Measurements from ENCODE around the gene EXO5.
"Not testable (repeated sequence)": the region's sequence is repeated elsewhere in the genome, so short reads cannot be mapped to it uniquely, and the experiment has no call there.

Gene EXO5

GRCh38 chr1:40508375-40509341 is at the start of gene EXO5:
TSS of gene EXO5 (plus strand) at chr1:40508767. CDS start at chr1:40514545, 5,778 bp downstream.
- peak; percentile 81 for DNase-seq (ENCODE audit: low spot score)

DNA sequence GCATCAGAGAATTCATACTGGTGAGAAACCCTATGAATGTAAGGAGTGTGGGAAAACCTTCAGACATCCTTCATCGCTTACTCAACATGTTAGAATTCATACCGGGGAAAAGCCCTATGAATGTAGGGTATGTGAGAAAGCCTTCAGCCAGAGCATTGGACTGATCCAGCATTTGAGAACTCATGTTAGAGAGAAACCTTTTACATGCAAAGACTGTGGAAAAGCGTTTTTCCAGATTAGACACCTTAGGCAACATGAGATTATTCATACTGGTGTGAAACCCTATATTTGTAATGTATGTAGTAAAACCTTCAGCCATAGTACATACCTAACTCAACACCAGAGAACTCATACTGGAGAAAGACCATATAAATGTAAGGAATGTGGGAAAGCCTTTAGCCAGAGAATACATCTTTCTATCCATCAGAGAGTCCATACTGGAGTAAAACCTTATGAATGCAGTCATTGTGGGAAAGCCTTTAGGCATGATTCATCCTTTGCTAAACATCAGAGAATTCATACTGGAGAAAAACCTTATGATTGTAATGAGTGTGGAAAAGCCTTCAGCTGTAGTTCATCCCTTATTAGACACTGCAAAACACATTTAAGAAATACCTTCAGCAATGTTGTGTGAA is 45.5 kb upstream of the EXO5 start:
- DNase-seq (ENCODE audit: low spot score): no peak

GRCh38 chr1:40469327-40469726 is 39.2 kb upstream of the EXO5 start:
- no peak for DNase-seq (ENCODE audit: low spot score)

DNA sequence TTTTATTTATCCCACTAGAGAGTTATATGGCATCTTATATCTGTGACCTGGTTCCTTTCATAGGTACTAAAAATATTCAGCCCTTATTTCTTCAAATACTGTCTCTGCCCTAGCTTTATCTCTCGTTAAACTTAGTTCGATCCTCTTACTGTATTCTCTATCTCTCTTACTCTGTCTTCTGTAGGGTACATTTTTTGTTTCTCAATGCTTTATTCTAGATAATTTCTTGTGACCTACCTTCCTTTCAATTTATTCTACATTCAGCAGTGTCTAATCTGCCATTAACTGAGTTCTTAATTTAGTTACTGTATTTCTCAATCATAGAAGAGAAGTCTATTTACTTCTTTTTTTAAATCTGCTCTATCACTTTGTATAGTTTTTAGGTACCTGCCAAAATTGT is 33.3 kb upstream of the EXO5 start:
- no peak for DNase-seq (ENCODE audit: low spot score)

GRCh38 chr1:40476924-40477677 is 31.5 kb upstream of the EXO5 start, which contains the start of gene ZFP69:
TSS of gene ZFP69 (plus strand) at chr1:40477290. CDS start at chr1:40479362, 2,072 bp downstream.
- DNase-seq (ENCODE audit: low spot score): peak; percentile 67

DNA sequence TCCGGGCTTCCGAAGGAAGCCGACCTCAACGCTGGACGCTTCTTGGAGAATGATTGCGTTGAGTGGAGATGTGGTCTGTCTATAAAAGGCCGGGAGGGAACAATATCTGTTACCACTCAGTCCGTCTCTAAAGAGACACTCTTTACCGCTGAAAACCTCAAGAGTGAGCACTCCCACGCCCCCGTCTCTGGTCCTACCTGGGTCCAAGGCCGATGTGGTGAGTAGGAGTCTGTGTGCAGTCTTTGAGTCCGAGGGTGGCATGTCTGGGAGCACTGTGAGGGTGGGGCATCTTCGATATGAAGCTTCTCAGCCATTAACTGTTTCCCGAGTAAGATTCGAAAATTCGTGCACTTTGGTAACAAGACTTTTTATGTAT is 30.9 kb upstream of the EXO5 start:
- DNase-seq (ENCODE audit: low spot score): no peak

DNA sequence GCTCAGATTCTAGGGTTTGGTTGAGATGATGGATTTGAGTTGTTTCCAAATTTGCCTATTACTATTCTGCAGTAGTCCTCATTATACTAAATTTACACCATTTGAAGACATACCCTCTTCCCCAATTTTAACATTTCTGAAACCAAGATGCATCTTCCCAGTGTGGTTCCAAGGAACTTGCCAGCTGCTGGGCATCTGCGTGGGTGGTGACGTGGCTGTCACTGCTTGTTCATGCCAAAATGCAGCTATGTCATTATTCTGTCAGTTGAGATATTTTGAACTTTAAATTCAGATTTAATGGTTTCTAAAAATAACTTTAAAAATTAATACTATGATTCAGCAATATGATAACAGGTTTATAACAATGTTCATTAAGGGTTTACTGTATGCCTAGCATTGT is 30.3 kb upstream of the EXO5 start:
- DNase-seq (ENCODE audit: low spot score): no peak

DNA sequence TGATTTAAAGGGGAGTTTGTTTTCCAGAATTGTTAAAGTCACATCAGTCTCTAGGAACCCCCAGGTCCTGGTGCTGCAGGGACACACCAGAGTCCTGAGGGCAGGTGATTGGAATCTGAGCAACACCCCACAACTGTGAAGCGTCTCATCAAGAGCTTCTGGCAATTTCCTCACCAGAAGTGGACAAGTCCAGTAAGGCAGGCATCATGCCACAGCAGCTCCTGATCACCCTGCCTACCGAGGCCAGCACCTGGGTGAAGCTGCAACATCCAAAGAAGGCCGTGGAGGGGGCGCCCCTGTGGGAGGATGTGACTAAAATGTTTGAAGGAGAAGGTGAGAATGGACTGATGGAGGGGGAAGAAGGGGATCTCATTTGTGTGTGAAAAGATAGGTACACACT is 29.4 kb upstream of the EXO5 start:
- no peak for DNase-seq (ENCODE audit: low spot score)

DNA sequence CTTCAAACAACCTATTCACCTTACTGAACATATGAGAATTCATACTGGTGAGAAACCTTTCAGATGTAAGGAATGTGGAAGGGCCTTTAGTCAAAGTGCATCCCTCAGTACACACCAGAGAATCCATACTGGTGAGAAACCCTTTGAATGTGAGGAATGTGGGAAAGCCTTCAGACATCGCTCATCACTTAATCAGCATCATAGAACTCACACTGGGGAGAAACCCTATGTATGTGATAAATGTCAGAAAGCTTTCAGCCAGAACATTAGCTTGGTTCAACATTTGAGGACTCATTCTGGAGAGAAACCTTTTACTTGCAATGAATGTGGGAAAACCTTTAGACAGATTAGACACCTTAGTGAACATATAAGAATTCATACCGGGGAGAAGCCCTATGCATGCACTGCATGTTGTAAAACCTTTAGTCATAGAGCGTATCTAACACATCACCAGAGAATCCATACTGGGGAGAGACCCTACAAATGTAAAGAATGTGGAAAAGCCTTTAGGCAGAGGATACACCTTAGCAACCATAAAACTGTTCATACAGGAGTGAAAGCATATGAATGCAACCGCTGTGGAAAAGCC is 13.2 kb upstream of the EXO5 start:
- no peak for DNase-seq (ENCODE audit: low spot score)

DNA sequence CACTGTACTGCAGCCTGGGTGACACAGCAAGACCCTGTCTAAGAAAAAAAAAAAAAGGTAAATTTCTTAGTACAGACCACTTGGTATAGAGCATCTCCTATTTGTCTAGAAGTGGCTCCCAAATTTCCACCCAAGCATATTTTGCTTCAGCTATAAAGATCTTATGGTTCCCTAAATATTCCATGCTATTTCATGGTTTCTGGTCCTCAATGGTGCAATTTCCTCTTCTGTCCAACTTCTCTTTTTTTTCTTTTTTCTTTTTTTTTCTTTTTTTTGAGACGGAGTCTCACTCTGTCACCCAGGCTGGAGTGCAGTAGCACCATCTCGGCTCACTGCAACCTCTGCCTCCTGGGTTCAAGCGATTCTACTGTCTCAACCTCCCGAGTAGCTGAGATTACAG is 5.9 kb upstream of the EXO5 start:
- DNase-seq (ENCODE audit: low spot score): not testable (repeated sequence)

- DNase-seq (ENCODE audit: low spot score): no peak
These were observed 594 bp upstream of the EXO5 start for GRCh38 chr1:40507973-40508372.

DNA sequence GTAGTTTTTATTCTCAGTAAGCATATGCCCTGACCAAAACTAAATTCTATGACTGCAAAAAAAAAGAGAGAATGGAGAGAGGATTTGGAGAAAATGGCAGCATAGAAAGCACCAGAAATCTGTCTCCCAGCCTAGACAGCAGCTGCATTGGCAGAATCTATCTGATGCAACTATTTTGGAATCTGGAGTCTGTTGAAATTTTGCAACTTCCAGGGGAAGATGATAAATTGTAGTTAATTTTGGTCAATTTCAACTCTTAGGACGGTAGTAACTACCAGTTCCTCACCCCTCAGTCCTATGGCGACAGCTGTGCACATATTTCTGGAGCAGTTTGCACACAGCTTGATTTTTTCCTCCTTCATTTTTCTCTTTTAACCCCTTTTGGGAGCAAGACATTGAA is 10.9 kb downstream of the EXO5 start:
- DNase-seq (ENCODE audit: low spot score): no peak

- no peak for DNase-seq (ENCODE audit: low spot score)
These were observed 22.3 kb downstream of the EXO5 start for GRCh38 chr1:40530735-40531380.

DNA sequence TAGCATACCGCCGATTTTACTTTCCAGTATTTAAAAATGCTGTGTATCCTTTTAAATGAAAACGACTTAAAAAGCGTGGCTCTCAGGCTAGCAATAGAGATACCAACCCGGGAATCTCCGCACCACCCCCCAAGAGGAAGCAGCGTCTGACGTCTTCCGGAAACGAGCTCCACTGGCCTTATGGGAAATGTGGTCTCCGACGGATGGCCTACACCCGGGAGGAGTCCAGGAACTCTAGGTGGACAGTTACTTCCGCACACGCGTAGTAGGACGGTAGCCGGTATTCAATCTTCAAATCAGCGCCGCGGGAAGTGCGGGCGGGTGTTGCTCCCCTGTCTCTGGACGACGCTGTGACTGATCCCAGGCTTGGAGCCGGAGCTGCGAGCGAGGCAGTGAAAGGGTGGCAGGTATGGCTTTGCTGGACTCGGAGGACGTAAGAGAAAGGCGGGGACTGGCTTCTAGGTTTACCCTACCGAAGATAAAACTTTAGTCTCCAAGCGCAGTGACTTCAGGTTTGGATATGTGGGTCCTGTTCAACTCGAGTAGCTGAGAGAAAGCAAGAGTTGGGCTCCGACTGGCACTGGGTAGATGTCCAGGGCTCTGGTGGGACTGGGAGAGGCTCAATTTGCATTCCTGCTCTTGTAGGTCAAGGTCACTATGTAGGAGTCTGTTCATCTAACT is 23.0 kb downstream of the EXO5 start, which contains the start of gene ZNF684:
ZNF684 (plus strand) TSS at position 257 of the 681 bp plus-strand sequence. CDS start 1,530 bp downstream, outside the sequence.
- DNase-seq (ENCODE audit: low spot score): peak; percentile 88

GRCh38 chr1:40532062-40532389 is 23.5 kb downstream of the EXO5 start:
- DNase-seq (ENCODE audit: low spot score): no peak

- DNase-seq (ENCODE audit: low spot score): peak; percentile 53
These were observed 24.4 kb downstream of the EXO5 start for GRCh38 chr1:40532844-40533424.

DNA sequence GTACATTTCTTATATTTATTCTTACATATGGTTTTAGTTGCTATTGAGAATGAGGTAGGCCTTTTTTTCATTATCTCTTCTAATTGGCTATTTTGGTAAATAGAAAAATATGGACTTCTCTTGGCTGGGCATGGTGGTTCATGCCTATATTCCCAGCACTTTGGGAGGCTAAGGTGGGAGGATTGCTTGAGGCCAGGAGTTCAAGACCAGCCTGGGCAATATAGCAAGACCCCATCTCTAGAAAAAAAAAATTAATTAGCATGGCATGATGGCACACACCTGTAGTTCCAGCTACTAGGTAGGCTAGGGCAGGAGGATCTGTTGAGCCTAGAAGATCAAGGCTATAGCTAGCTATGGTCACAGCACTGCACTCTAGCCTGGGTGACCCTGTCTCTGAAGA is 26.0 kb downstream of the EXO5 start:
- no peak for DNase-seq (ENCODE audit: low spot score)

DNA sequence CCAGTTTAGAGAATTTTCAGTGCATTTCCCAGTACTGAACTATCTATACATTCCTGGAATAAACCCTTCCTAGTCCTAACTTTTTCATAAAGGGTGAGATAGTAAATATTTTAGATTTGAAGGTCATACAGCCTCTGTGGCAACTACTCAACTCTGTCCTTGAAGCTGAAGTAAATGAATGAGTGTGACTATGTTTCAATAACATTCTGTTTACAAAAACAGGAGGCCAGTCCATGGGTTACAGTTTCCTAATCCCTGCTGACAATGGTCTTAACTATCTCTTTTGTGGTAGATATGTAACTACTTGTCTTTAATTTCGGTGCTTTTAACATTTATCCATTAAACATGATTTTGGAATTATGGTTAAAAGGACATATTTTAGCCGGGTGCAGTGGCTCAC is 27.2 kb downstream of the EXO5 start:
- no peak for DNase-seq (ENCODE audit: low spot score)

GRCh38 chr1:40539338-40539737 is 30.8 kb downstream of the EXO5 start:
- no peak for DNase-seq (ENCODE audit: low spot score)

DNA sequence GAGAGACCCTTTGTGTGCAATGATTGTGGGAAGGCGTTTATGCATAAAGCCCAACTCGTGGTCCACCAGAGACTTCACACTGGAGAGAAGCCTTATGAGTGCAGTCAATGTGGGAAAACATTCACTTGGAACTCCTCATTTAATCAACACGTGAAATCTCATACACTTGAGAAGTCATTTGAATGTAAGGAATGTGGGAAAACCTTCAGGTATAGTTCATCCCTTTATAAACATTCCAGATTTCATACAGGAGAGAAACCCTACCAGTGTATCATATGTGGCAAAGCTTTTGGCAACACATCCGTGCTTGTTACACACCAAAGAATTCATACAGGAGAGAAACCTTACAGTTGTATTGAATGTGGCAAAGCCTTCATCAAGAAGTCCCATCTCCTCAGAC is 38.4 kb downstream of the EXO5 start:
- DNase-seq (ENCODE audit: low spot score): no peak

DNA sequence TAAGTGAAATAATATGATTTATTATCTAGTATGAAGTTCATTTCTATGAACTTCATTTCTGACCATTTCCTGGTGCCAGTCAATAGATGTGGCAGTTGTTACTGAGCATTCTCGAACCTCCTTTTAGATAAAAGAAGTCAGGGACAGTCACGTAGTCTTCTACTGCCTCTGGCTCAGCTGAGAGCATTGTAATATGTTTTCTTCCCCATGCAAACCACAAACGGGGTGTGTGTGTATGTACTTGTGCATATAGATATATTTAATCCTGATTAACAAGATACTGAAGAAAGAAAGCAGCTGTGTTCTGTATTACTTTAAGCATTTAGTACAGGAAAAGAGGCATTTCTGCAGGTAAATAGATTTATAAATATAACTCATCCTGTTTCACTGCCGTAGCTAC is 44.5 kb downstream of the EXO5 start:
- no peak for DNase-seq (ENCODE audit: low spot score)

All from CD4-positive, alpha-beta T cell treated with Interleukin-2 at 100 ng/mL for 4 hours (primary cell).